WTC11 (cell line): Measurements from ENCODE around the gene FXYD6. TPM values are rescaled to one million over a fixed set of nuclear protein-coding genes. Genes with fewer than 3 reads are reported as not detected.

Experiments used
- ATAC-seq: fragments of 200-7000 bp; cut with Tn5 transposase; 2 replicates; pipeline ENCODE4 v1.10.0; 2021; ENCODE audit warnings: mild to moderate bottlenecking, moderate library complexity
- CTCF ChIA-PET: fragments of 300-600 bp; sonication (Branson Sonifier 250); formaldehyde crosslinking; loops from one replicate; lab custom pipeline; 2021; ENCODE audit warnings: antibody characterized with exemption; lab: Charles Lee
- POLR2A ChIA-PET: fragments of 350-600 bp; sonication (Branson Sonifier 250); formaldehyde crosslinking; loops from one replicate; lab custom pipeline; 2021; ENCODE audit warnings: antibody characterized with exemption; lab: Charles Lee
- DNase-seq: peaks from one replicate; pipeline ENCODE4 v3.0.0; 2021; ENCODE audit warnings: low spot score
- H3K27ac Mint-ChIP-seq: 2 replicates; pipeline ENCODE4 v1.8.0; 2021; ENCODE audit warnings: mixed read lengths
- H3K27me3 Mint-ChIP-seq: 2 replicates; pipeline ENCODE4 v1.8.0; 2021; ENCODE audit warnings: low read depth, mild to moderate bottlenecking, moderate library complexity, mixed read lengths
- H3K36me3 Mint-ChIP-seq: 2 replicates; pipeline ENCODE4 v1.8.0; 2021; ENCODE audit warnings: mixed read lengths
- H3K4me1 Mint-ChIP-seq: 2 replicates; pipeline ENCODE4 v1.8.0; 2022; ENCODE audit warnings: mixed read lengths
- H3K4me3 Mint-ChIP-seq: 2 replicates; pipeline ENCODE4 v1.8.0; 2021; ENCODE audit warnings: mild to moderate bottlenecking, moderate library complexity, mixed read lengths
- H3K9me3 Mint-ChIP-seq: 2 replicates; pipeline ENCODE4 v1.8.0; 2021; ENCODE audit warnings: mixed read lengths
- AR ChIP-seq: fragments of 250-450 bp; sonication (Bioruptor Pico); IDR thresholded peaks from 2 replicates; pipeline ENCODE4 v1.9.0; 2021; ENCODE audit warnings: mild to moderate bottlenecking
- ATF6 ChIP-seq: sonication (generic); formaldehyde crosslinking; IDR thresholded peaks from 2 replicates; pipeline ENCODE4 v1.8.1; 2023; ENCODE audit warnings: mild to moderate bottlenecking, missing genetic modification reagents
- CDX4 ChIP-seq: fragments of 250-450 bp; sonication (Bioruptor Pico); IDR thresholded peaks from 2 replicates; pipeline ENCODE4 v1.9.0; 2021; ENCODE audit warnings: moderate library complexity, mild to moderate bottlenecking, inconsistent platforms, borderline replicate concordance
- CREB1 ChIP-seq: sonication (generic); formaldehyde crosslinking; IDR thresholded peaks from 2 replicates; pipeline ENCODE4 v1.8.0; 2023; ENCODE audit warnings: mild to moderate bottlenecking, missing genetic modification reagents
- ESRRA ChIP-seq: sonication (generic); formaldehyde crosslinking; IDR thresholded peaks from 2 replicates; pipeline ENCODE4 v1.8.1; 2022; ENCODE audit warnings: mild to moderate bottlenecking, missing genetic modification reagents, borderline replicate concordance
- IRF2 ChIP-seq: sonication (generic); formaldehyde crosslinking; IDR thresholded peaks from 2 replicates; pipeline ENCODE4 v1.8.0; 2022; ENCODE audit warnings: low read depth, missing genetic modification reagents, borderline replicate concordance
- JUN ChIP-seq: sonication (generic); formaldehyde crosslinking; IDR thresholded peaks from 2 replicates; pipeline ENCODE4 v1.8.0; 2023; ENCODE audit warnings: mild to moderate bottlenecking, missing genetic modification reagents
- NR1H2 ChIP-seq: sonication (generic); formaldehyde crosslinking; IDR thresholded peaks from 2 replicates; pipeline ENCODE4 v1.9.0; 2021; ENCODE audit warnings: mild to moderate bottlenecking, moderate library complexity, missing genetic modification reagents
- PREB ChIP-seq: sonication (generic); formaldehyde crosslinking; IDR thresholded peaks from 2 replicates; pipeline ENCODE4 v1.8.1; 2022; ENCODE audit warnings: mild to moderate bottlenecking, missing genetic modification reagents, moderate library complexity, borderline replicate concordance
- STAT6 ChIP-seq: sonication (generic); formaldehyde crosslinking; conservative IDR thresholded peaks from 2 replicates; pipeline ENCODE4 v1.8.1; 2023; ENCODE audit warnings: mild to moderate bottlenecking, low read depth, missing genetic modification reagents, moderate library complexity
- ZNF232 ChIP-seq: sonication (generic); formaldehyde crosslinking; IDR thresholded peaks from 2 replicates; pipeline ENCODE4 v1.8.0; 2022; ENCODE audit warnings: mild to moderate bottlenecking, missing genetic modification reagents
- ZNF396 ChIP-seq: fragments of 250-450 bp; sonication (Bioruptor Pico); IDR thresholded peaks from 2 replicates; pipeline ENCODE4 v1.8.0; 2021; ENCODE audit warnings: mild to moderate bottlenecking, moderate library complexity, borderline replicate concordance
- ZNF416 ChIP-seq: fragments of 250-450 bp; sonication (Bioruptor Pico); IDR thresholded peaks from 2 replicates; pipeline ENCODE4 v1.9.0; 2021; ENCODE audit warnings: mild to moderate bottlenecking, inconsistent platforms
- ZNF423 ChIP-seq: fragments of 250-450 bp; sonication (Bioruptor Pico); IDR thresholded peaks from 2 replicates; pipeline ENCODE4 v2.1.2; 2022; ENCODE audit warnings: mild to moderate bottlenecking, moderate library complexity
- total RNA-seq: library from RNA; stranded (reverse); gene quantifications from 3 replicates; pipeline ENCODE4 v1.2.3, GENCODE V29; 2021

FXYD6 gene
- total RNA-seq, 1 experiment from 2014 or later = 26.2 TPM

GRCh38 chr11:117857734-117858414, 18.6 kb downstream of the FXYD6 start:
- Mint-ChIP-seq H3K36me3 (peaks cover 2% of the 10 kb centered on the region; the same call in 1 of the 2 replicates), H3K27me3 (no peaks in the 10 kb centered on the region; the same call in 1 of the 2 replicates), H3K9me3 (peaks cover 3% of the 10 kb centered on the region), H3K4me1 (peaks cover 40% of the 10 kb centered on the region), H3K4me3 (no peak overlapping the region), H3K27ac (no peak overlapping the region)
- no peak for ATAC-seq
- ChIA-PET POLR2A (interaction anchor here (0.7 kb wide), 1 partner anchor 279 kb away, joined by 4 read pairs; no protein-coding TSS in a partner anchor), CTCF (no interaction called here)
- TF ChIP-seq ZNF416 (CRISPR knock-in tag) (no peak), AR (CRISPR knock-in tag) (no peak), JUN (CRISPR knock-in tag) (no peak), ZNF396 (CRISPR knock-in tag) (no peak), ESRRA (CRISPR knock-in tag) (no peak), PREB (CRISPR knock-in tag) (no peak), ATF6 (CRISPR knock-in tag) (no peak), STAT6 (CRISPR knock-in tag) (no peak), ZNF232 (CRISPR knock-in tag) (no peak), IRF2 (CRISPR knock-in tag) (no peak), CDX4 (CRISPR knock-in tag) (no peak), ZNF423 (CRISPR knock-in tag) (no peak)
- TF ChIP-seq, all 79 proteins: peak for 0
- DNase-seq = no peak

- ATAC-seq = no peak
- DNase-seq = no peak
- H3K4me1 Mint-ChIP-seq = peaks cover 35% of the 10 kb centered on the region
- CTCF ChIA-PET = interaction anchor here (1.3 to 1.8 kb wide), 2 partner anchors 49 to 91 kb away, joined by 5 to 8 read pairs; no protein-coding TSS in a partner anchor
- TF ChIP-seq CREB1 (no peak), NR1H2 (no peak)
- H3K9me3 Mint-ChIP-seq = peaks cover 9% of the 10 kb centered on the region
- H3K4me3 Mint-ChIP-seq = no peak overlapping the region
- POLR2A ChIA-PET = no interaction called here
- H3K27me3 Mint-ChIP-seq = peaks cover 2% of the 10 kb centered on the region; the same call in 1 of the 2 replicates
- peaks cover 8% of the 10 kb centered on the region for H3K36me3 Mint-ChIP-seq
- no peak overlapping the region for H3K27ac Mint-ChIP-seq
Measured at GRCh38 chr11:117855912-117856651, 20.4 kb downstream of the FXYD6 start.
